GM21723 (cell line): Measurements from ENCODE around the gene PCOLCE2.
"Not testable (repeated sequence)": the region's sequence is repeated elsewhere in the genome, so short reads cannot be mapped to it uniquely, and the experiment has no call there.

Experiments
- ATAC-seq: cut with Tn5 transposase; IDR thresholded peaks from one replicate; pipeline ENCODE4 v1.9.1; 2021; ENCODE audit warnings: mild to moderate bottlenecking, moderate library complexity; ENCODE audit not compliant: unreplicated experiment

The PCOLCE2 gene

DNA sequence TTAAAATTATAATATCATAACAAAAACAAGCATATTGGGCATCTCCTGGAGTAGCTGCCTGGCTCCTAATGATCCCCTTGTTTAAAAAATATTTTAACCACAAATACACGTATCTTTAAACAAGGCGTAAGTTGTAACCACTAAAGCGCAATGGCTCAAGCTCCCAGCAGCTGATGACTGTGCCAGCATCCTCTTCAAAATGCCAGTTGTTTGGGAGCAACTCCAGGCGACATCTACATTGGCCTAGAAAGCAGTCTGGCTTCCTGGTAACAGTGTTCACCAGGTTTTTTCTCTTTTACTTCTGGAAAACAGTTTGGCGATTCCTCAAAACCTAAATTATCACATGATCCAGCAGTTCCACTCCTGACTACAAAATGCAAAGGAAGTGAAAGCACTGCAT is 13.8 kb downstream of the PCOLCE2 start:
- no peak for ATAC-seq

DNA sequence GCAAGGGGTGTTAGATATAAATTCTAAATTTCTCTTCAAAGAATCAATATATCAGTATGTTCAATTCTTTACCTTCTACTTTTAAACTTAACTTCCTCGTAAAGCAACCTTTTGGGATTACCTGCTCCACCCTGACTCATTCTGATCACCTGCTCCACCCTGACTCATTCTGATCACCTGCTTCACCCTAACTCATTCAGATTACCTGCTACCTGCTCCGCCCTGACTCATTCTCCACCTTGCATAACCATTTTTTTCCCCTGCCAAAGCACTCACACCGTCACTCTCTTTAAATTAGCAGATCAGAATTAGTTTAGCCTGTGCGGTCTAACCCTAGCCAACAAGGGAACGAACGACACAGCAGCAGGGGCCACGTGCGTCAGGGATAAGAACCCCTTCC is 20.5 kb downstream of the PCOLCE2 start:
- ATAC-seq = not testable (repeated sequence)

DNA sequence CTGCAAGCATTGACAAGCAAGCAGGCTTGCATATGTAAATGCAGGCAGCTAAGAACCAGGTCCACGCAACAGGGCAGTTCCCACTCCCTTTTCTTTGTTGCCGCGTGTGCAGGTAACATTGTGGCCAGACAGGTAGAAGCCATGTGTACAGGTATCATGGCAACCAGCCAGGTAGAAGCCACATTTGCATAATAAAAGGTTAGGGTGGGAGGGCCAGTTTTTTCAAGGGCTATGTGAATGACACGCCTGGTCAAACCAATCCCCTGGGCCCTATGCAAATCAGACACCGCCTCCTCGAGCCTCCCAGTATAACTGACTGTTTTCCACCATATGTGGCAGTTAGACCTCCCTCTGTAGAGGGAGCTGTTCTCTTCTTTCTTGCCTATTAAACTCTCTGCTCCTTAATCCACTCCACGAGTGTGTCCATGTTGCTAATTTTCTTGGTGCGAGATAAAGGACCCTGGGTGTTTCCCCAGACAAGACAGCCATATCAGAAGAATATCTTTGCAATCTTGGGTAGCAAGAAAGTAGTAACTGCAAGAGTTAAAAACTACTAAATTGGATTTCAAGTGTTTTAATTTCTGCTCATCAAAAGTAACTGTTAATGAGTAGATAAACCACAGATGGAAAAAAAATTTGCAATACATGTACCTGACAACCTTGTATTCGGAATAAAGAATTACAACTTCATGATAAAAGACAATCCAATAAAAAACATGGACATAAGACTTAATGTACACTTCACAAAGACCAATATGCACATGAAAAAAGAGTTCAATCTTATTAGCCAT is 21.8 kb downstream of the PCOLCE2 start:
- ATAC-seq = no peak

DNA sequence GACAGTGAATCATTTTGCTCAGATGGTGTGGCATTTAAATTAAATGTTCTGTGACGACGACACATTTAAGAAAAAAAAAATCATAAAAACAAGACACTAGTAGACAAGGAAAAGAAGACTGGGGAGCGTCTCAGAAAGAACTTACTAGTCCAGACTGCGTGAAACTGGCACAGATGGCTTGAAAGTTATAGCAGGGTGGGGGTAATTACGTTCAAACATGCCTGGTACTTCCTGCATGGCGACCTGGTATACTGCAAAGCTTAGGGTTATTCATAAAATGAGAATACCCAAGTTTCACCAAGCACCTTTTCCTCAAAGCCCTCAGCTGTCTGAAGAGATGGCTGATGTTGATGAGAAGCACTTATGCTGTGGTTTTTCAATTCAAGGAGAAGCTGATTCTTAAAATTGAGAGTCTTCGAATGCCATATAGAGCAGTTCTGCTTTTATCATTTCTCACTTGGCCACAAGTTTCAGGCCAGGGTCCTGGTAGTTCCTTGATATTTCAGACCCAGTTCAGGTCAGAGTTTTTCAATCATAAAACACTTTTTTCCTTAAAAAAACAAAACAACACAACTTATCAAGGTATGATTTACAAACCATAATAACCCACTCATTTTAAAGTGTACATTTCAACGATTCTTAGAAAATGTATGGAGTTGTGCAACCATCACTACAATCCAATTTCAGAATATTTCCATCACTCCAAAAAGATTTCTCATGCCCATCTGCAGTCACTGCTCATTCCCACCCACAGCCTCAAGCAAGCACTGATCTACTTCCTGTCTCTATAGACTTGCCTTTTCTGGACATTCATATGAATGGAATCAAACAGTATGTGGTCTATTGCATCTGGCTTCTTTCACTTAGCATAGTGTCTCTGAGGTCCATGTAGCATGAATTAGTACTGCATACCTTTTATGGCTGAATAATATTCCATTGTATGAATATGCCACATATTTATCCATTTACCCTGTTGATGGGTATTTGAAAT is 24.7 kb downstream of the PCOLCE2 start:
- no peak for ATAC-seq

DNA sequence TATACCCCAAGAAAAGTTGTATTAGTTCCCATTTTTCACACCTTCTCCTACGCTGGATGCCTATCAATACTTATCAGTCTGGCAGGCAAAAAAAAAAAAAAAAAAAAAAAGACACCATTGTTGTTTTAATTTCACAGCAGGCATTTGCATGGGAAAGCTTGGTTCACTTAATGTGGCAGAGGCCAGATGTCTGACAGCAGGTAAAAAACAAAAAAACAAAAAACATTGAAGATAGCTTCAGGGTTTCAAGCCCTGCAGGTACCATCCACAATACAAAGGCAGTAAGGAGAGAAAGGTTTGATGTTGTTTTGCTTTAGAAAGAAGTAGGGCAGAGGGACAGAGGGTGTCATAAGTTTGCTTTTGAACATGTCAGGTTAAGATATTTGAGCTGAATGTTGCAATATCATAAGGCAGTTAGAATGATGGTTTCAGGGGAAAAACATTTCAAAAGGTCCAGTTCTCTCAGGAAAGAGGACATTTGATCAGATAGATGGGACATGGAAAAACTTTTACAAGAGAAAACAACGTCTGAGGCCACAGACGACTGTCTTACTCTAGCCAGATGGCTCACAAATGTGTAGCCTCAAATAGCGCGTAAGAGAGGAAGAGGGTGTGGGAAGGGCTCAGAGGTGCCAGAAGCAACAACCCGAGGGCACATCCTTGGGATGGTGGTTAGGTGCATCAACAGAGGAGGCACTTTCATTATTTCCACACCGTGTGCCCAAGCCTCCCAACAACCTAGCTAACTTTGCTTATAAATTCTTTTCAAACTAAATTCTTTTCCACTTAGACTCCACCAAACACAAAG is 25.7 kb downstream of the PCOLCE2 start:
- ATAC-seq = no peak

DNA sequence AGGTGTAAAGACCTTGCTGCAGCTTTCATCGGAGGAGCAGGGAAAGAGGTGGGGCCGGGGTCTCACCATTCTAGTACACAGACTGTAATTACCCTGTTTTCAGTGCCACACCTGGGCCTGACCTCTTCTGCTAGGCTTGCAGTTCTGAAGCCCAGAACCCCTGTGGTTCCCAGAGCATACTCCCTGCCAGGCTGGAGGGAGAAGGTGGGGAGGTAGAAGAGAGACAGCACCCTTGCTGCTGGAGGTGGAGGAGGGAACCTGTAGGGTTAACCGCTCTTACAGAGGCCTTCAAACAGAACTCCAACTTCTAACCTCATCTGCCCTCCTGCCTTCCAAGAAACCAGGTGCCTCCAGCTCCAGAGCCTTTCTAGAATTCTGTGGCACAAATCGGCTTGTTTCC is 27.0 kb downstream of the PCOLCE2 start:
- no peak for ATAC-seq

DNA sequence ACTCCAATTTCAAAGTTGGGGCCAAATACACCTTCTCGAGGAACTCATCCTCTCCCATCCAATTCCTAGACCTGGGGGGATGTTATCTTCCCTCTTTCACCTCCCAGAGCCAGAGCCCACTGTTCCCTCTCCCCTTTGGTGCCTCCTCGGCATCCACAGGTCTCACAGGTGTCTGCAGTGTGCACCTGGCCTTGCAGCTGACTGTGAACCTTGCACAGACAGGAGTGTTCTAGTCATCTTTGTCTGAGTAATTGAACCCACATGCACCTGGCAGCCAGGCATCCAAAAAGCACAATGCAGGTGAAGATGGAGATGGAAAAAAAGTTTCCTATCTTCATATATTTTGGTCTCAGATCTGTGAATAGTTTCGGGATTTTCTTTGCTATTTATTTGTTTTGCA is 30.8 kb downstream of the PCOLCE2 start:
- ATAC-seq = no peak

DNA sequence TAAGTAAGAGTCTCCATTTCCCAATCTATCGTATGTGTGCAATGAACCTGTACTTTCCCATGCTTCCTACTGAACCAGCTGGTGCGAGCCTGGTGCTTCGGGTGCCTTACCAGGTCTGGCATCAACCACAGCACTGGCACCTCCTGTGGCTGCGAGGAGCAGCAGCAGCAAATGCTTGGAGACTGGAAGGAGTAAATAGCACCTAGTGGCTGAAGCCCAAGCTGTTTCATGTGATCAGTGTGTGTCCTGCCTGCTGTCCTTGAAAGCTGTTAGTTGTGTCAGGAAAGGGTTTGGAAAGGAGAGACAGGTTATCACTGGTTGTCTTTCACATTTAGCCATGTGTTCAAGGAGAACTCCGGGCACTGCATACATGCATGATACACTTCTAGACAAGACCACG is 31.8 kb downstream of the PCOLCE2 start:
- ATAC-seq = no peak

DNA sequence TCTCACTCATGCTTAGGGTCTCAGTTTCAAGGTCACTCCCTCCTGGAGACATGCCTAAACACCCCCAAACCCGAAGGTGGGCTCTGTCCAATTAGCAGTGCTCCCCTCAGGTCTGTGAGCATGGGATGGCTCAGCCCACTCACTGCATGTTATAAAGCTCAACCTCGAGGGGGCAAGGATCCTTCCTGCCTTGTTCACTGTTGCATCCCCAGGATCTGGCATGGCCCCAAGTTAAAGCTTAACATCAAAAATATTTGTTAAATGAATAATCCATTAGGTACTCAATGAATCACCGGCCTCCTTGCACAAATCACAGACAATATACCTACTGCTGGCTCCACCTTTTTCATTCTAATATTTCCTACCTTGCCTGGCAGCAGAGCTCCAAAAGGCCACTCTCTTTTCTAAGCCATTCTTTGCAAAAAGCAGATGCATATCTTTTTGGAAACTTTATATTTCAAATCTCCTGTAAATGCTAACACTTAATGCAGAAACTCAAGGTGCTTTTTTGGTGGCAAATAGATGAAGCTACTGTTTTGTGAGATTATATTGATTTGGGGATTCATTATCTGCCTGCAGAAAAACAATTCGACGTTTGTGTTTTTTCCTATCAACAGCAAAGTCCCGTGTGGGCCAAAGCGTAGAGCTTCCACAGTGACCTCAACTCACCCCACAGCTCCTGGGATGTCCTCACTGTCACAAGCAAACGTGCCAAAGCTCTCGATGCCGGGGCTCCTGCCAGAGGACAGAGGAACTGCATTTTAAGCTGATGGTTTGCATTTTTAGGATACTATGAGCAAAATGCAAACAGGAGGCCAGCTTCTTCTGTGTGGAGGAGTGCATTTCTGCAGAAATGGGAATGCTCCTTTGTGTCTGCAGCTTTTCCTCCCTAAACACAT is 35.4 kb downstream of the PCOLCE2 start:
- ATAC-seq = no peak

DNA sequence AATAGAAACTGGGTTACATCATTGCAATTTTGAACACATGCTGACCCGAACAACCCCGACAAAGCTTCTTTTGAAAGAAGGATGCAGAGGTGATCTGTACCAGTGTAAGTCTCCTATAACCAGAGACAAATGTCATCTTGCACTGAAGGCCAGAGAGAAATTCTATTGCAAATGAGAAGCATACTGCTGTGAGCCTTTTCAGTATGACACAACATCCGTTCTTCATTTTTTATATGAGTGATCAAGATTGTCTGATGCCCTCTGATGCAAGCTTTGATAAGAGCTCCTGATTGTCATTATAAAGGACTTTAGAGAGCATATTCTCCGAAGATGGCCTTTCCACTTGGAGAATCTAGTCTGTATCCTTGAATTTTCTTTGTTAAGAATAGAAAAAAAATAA is 36.9 kb downstream of the PCOLCE2 start:
- ATAC-seq = no peak

DNA sequence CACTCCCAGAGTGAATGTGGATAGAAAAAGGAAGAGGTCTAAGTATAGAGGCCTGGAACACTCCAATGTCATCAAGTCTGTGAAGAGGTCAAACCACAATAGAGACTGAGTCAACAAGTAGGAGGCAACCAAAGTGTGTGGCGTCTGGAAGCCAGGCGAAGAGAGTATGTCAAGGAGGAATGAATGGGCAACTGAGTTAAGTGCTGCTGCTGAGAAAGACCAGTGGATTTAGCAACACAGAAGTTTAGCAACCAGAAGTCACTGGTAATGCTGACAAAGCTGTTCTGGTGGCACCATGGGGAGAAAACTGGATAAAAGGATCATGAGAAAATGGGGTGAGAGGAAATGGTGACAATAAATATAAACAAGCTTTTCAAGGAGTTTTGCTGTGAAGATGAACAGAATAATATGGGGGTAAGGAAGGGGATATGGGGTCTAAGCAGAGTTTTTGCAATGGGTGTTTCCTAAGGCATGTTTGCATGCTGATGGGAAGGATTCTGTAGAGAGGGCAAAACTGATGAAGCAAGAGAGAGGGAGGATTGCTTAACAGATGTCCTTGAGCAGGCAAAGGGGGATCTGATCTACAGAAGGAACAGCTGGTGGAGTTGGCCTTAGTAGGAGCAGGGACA is 38.4 kb downstream of the PCOLCE2 start:
- ATAC-seq = no peak

DNA sequence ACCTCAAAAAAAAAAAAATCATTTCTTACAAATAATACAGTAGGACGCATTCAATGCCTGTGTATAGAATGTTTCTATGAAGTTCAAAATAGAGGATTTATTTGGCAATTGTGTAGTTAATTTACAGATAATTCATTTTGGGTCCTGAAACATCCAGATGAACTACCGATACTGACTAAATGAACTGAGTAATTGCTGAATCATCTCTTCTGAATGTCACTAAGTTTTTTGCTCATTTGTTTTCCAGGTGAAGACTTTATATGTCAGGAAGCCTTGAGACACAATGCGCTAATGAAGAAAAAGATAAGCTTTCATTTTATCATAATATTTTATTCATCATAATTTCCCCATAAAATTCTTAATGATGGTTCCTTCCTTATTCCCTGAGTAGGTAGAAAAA is 39.7 kb downstream of the PCOLCE2 start:
- ATAC-seq = no peak

DNA sequence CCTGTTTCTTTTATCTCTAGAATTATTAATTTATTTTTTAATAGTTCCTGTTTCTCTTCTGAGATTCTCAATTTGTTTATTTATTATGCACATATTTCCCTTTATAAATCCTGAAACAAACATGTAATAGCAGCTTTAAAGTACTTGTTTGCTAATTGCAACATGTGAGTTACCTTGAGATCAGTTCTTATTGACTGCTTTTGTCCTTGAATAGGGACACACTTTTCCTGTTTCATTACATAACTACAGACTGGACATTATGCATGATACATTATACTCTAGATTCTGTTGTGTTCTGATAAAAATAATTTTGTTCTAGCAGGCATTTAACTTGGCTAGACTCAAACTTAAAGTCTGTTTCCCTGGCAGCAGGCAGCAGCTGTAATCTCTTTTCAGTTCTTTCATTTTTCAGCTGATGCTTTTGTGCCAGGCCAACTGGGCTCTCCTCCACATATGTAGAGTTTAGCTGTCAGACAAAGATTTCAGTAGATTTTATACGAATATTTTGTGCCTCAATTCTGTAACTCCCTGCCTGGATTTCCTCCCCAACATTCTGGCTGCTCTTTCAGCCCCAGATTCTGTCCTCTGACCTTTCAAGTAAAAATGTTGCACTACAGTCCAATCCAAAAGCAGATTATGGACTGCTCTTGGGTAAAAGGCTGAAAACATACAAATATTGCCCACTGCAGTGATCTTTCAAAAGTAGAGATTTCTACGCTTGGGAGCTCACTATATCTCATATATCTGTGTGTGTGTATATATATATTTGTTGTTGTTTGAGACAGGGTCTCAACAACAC is 41.9 kb downstream of the PCOLCE2 start:
- no peak for ATAC-seq

DNA sequence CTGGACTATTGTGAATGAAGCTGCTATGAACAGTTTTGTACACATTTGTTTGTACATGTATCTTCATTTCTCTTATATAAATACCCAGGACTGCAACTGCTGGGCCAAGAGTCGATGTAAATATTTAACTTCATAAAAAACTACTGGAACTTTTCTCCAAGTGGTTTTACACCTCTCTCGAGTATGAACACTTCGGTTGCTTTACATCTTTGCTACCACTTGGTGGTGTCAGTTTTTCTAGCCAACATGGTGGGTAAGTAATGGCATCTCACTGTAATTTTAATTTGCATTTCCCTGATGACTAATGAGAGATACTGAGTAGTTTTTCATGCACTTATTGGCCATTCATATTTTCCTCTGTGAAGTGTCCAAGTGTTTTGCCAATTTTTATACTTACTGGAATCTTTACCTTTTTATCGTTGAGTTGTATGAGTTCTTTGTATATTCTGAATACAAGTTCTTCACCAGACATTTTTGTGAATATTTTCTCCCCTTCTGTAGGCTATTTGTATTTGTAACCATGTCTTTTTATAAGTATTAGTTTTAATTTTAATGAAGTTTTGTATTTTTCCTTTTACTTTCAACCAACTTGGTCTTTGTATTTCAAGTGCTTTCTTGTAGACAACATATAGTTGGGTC is 44.4 kb downstream of the PCOLCE2 start:
- no peak for ATAC-seq

DNA sequence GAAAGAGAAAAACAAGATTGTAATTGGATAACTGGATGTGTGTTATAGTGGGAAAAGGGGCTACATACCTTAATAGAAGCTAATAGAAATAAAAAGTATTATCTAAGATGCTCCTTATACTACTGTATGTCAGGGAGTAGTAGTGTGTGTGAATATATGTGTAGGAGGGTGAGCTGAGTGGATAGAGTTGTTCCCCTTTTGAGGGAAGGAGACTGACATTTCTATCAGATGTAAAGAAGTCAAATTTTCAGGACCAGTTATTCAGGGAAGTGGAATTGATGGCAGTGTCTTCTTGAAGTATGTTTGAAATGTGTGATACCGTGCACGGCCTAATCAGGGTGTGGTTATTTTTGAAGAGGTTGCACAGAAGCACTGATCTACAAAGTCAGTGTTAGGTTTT is 49.1 kb downstream of the PCOLCE2 start:
- no peak for ATAC-seq

DNA sequence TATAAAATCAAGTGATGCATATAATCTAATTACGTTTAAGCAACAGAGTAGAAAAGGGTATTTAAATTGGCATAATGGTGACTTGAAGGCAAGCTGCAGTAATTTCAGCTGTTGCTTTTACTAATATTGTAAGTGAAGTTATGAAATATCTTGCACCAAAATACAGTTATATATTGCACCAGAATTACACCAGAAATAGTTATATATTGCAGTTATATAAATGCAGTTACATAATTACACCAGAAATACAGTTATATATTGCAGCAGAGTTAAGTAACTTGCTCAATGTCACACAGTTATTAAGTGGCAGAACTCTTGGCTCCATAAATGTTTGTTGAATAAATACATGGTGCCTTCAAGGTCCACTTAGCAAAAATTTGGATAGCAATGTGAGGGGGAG is 51.4 kb downstream of the PCOLCE2 start:
- no peak for ATAC-seq

DNA sequence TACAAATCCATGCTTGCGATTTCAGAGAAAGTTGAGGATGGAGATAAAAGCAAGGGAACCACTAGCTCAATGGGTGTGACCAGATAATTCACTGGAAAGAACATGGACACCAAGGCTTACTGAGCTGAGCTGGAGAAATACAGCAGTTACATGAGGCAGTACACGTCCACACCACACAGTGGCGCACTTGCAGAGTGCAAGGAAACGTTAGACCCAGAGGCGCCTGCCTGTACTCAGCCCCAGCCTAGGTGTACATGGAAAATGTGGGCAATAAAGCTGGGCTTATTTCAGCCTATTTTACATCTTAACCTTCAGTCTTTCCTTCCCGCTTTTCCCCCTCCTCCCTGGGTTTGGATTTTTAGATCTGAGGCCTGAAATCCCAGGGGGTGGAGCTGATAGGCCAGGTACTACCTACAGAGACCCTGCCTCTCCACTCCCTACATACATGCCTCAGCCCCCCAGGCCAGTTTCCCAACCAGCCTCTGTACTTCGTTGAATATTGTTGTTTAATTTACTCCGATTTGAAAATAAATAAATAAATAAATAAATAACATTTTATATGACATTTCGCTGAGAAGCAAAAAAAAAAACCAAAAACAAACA is 60.1 kb downstream of the PCOLCE2 start:
- ATAC-seq = peak; percentile 98

DNA sequence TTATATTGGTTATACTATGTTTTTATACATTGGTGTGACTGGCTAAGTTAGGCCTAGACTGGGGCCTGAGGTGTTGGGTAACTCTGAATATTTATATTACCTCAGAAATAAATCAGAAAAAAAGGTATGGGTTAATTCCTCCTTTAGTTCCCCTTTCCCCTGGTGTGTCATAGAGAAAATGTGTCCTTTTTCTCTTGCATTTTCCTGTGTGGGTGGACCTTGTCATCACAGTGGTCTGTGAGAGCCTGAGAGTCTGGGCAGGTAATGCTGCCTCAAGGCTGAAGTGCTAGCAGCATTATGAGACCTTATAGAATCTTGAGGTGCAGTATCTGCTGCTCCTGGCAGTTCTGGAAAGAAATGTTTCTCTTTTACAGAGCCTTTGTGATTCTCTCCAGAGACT is 69.7 kb downstream of the PCOLCE2 start:
- ATAC-seq = no peak
